Subcutaneous abdominal adipose tissue (tissue), 5 donors: ENCODE data around the gene ROPN1B.

Source experiments
- H3K27ac ChIP-seq: one replicate; pipeline ENCODE4 v1.7.0; 2013; ENCODE audit warnings: low read depth, mild to moderate bottlenecking, inconsistent platforms, low read length, moderate library complexity
- H3K27me3 ChIP-seq, 5 donors: one replicate each; pipeline ENCODE4 v1.7.0; 2013; ENCODE audit warnings: low read length in 5 of 5, inconsistent platforms in 1 of 5; ENCODE audit not compliant: control insufficient read depth in 5 of 5, insufficient read depth in 4 of 5
- H3K36me3 ChIP-seq, 5 donors: one replicate each; pipeline ENCODE4 v1.7.0; 2013; ENCODE audit warnings: low read length in 5 of 5; ENCODE audit not compliant: control insufficient read depth in 5 of 5, insufficient read depth in 5 of 5
- H3K4me1 ChIP-seq, 5 donors: one replicate each; pipeline ENCODE4 v1.7.0; 2013; ENCODE audit warnings: low read length in 5 of 5, mild to moderate bottlenecking in 3 of 5, moderate library complexity in 1 of 5; ENCODE audit not compliant: control insufficient read depth in 5 of 5, insufficient read depth in 5 of 5
- H3K4me3 ChIP-seq, 5 donors: one replicate each; pipeline ENCODE4 v1.7.0; 2013; ENCODE audit warnings: low read length in 5 of 5, low read depth in 1 of 5
- H3K9ac ChIP-seq, 5 donors: one replicate each; pipeline ENCODE4 v1.7.0; 2013; ENCODE audit warnings: low read length in 5 of 5, mild to moderate bottlenecking in 4 of 5, moderate library complexity in 3 of 5
- H3K9me3 ChIP-seq, 5 donors: one replicate each; pipeline ENCODE4 v1.7.0; 2013; ENCODE audit warnings: low read length in 5 of 5; ENCODE audit not compliant: control insufficient read depth in 5 of 5
- donor health status: healthy.
- donor health status: healthy.
- donor health status: healthy.
- donor health status: healthy.
- donor health status: healthy.

ROPN1B gene

GRCh38 chr3:126026277-126026751, 57.3 kb downstream of the ROPN1B start:
- H3K9ac ChIP-seq = no peak overlapping the region
- no peak overlapping the region for H3K27ac ChIP-seq
- no peak overlapping the region for H3K4me3 ChIP-seq
- peaks cover 0 to 8% (median 5%) of the 10 kb centered on the region in 5 donors for H3K9me3 ChIP-seq
- H3K4me1 ChIP-seq = peaks cover 0 to 6% (median 3%) of the 10 kb centered on the region in 5 donors
- H3K36me3 ChIP-seq = peaks cover 4 to 47% (median 40%) of the 10 kb centered on the region in 5 donors
- no peaks in the 10 kb centered on the region for H3K27me3 ChIP-seq

- no peak overlapping the region for H3K9ac ChIP-seq
- H3K27me3 ChIP-seq = no peaks in the 10 kb centered on the region
- no peak overlapping the region for H3K4me3 ChIP-seq
- H3K27ac ChIP-seq = no peak overlapping the region
- H3K9me3 ChIP-seq = peaks cover 0 to 8% (median 5%) of the 10 kb centered on the region in 5 donors
- H3K4me1 ChIP-seq = peaks cover 2 to 10% (median 8%) of the 10 kb centered on the region in 5 donors
- peaks cover 4 to 49% (median 40%) of the 10 kb centered on the region in 5 donors for H3K36me3 ChIP-seq
Measured at GRCh38 chr3:126026761-126027160, 57.8 kb downstream of the ROPN1B start.

- Histone ChIP-seq H3K9me3 (peaks cover 0 to 8% (median 5%) of the 10 kb centered on the region in 5 donors), H3K9ac (no peak overlapping the region), H3K27ac (no peak overlapping the region), H3K4me1 (peaks cover 2 to 11% (median 8%) of the 10 kb centered on the region in 5 donors), H3K36me3 (peaks cover 4 to 47% (median 37%) of the 10 kb centered on the region in 5 donors), H3K27me3 (no peaks in the 10 kb centered on the region), H3K4me3 (no peak overlapping the region)
Measured at GRCh38 chr3:126028096-126028495, 59.1 kb downstream of the ROPN1B start.

GRCh38 chr3:126029241-126029640, 60.3 kb downstream of the ROPN1B start:
- H3K27ac ChIP-seq = no peak overlapping the region
- H3K9ac ChIP-seq = no peak overlapping the region
- peaks cover 0 to 8% (median 5%) of the 10 kb centered on the region in 5 donors for H3K9me3 ChIP-seq
- no peak overlapping the region for H3K4me3 ChIP-seq
- H3K36me3 ChIP-seq = peaks cover 4 to 44% (median 34%) of the 10 kb centered on the region in 5 donors
- peaks cover 2 to 11% (median 8%) of the 10 kb centered on the region in 5 donors for H3K4me1 ChIP-seq
- no peaks in the 10 kb centered on the region for H3K27me3 ChIP-seq

GRCh38 chr3:126030455-126030854, 61.5 kb downstream of the ROPN1B start:
- Histone ChIP-seq H3K4me3 (no peak overlapping the region), H3K4me1 (peaks cover 2 to 11% (median 8%) of the 10 kb centered on the region in 5 donors), H3K9ac (no peak overlapping the region), H3K27me3 (no peaks in the 10 kb centered on the region), H3K36me3 (peaks cover 4 to 38% (median 28%) of the 10 kb centered on the region in 5 donors), H3K9me3 (peaks cover 0 to 8% (median 5%) of the 10 kb centered on the region in 5 donors), H3K27ac (no peak overlapping the region)

- Histone ChIP-seq H3K9me3 (peaks cover 0 to 8% (median 5%) of the 10 kb centered on the region in 5 donors), H3K9ac (no peak overlapping the region), H3K4me3 (no peak overlapping the region), H3K27me3 (no peaks in the 10 kb centered on the region), H3K36me3 (peaks cover 4 to 26% (median 20%) of the 10 kb centered on the region in 5 donors), H3K27ac (no peak overlapping the region), H3K4me1 (peaks cover 2 to 11% (median 8%) of the 10 kb centered on the region in 5 donors)
Measured at GRCh38 chr3:126031981-126032471, 63.0 kb downstream of the ROPN1B start.
